ENCODE measurements around the gene IL21R.

Gene IL21R

DNA sequence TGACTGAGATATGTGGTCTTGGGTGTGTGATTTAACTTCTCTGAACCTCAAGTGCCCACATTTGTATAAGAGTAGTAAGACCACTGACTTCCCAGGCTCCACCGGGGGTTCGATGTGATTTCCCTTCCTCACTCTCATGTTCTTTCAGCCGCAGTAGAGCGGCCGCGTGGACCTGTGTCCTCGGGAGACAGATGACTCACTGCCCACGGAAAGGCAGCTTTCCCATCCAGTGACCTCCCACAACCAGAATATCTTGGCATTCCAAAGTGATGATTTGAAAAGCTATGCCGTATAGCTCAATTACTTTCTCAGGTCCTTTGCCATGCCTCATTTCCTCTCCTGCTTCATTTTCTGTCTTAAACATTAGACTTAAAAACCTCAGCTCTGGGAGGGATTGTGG lies 73.6 kb downstream of the IL21R start:
- H3K9me3 ChIP-seq (ENCODE audit: low read length), result no peaks in the 10 kb centered on the region
- peaks cover 72% of the 10 kb centered on the region for H3K36me3 ChIP-seq (ENCODE audit: insufficient read depth, low read length)
- H3K9ac ChIP-seq (ENCODE audit: low read length), result no peak overlapping the region
- H3K27me3 ChIP-seq (ENCODE audit: control insufficient read depth in 1 of 2, insufficient read depth in 2 of 2, low read length in 2 of 2), result no peaks in the 10 kb centered on the region
- H3K27ac ChIP-seq (ENCODE audit: low read depth, low read length), result no peak overlapping the region
- no peak overlapping the region for H3K4me3 ChIP-seq (ENCODE audit: low read depth in 1 of 2, low read length in 2 of 2)
- H3K4me1 ChIP-seq (ENCODE audit: insufficient read depth, low read length), result no peaks in the 10 kb centered on the region

- H3K4me1 ChIP-seq (ENCODE audit: insufficient read depth, low read length), result no peaks in the 10 kb centered on the region
- no peak overlapping the region for H3K9ac ChIP-seq (ENCODE audit: low read length)
- no peaks in the 10 kb centered on the region for H3K9me3 ChIP-seq (ENCODE audit: low read length)
- no peak overlapping the region for H3K27ac ChIP-seq (ENCODE audit: low read depth, low read length)
- no peak overlapping the region for H3K4me3 ChIP-seq (ENCODE audit: low read depth in 1 of 2, low read length in 2 of 2)
- no peaks in the 10 kb centered on the region for H3K27me3 ChIP-seq (ENCODE audit: control insufficient read depth in 1 of 2, insufficient read depth in 2 of 2, low read length in 2 of 2)
- peaks cover 72% of the 10 kb centered on the region for H3K36me3 ChIP-seq (ENCODE audit: insufficient read depth, low read length)
These were observed 74.3 kb downstream of the IL21R start for GRCh38 chr16:27476240-27476639.

DNA sequence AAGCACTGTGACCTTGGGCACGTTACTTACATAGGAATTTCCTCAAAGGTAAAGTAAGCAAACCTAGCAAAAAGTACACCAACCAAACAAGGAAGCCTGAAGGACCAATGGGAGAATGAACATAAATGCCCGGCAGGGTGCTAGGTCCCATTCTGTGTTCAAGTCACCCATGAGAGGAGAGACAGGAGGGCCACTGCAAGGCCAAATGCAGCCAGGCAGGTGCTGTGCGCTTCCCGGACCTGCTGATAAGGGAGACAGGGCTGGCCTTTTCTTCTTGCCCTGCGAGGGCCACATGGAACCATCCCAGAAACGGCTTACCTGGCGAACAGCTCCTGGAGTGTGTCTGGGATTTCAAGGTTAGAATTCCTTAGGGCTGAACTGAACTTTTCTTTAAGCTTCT lies 78.8 kb downstream of the IL21R start:
- H3K36me3 ChIP-seq (ENCODE audit: insufficient read depth, low read length), result peaks cover 85% of the 10 kb centered on the region
- no peaks in the 10 kb centered on the region for H3K9me3 ChIP-seq (ENCODE audit: low read length)
- H3K9ac ChIP-seq (ENCODE audit: low read length), result no peak overlapping the region
- H3K27me3 ChIP-seq (ENCODE audit: control insufficient read depth in 1 of 2, insufficient read depth in 2 of 2, low read length in 2 of 2), result no peaks in the 10 kb centered on the region
- H3K4me1 ChIP-seq (ENCODE audit: insufficient read depth, low read length), result no peaks in the 10 kb centered on the region
- no peak overlapping the region for H3K27ac ChIP-seq (ENCODE audit: low read depth, low read length)
- H3K4me3 ChIP-seq (ENCODE audit: low read depth in 1 of 2, low read length in 2 of 2), result no peak overlapping the region

GRCh38 chr16:27481282-27481934 lies 79.4 kb downstream of the IL21R start:
- H3K9ac ChIP-seq (ENCODE audit: low read length), result no peak overlapping the region
- H3K4me1 ChIP-seq (ENCODE audit: insufficient read depth, low read length), result no peaks in the 10 kb centered on the region
- peaks cover 86% of the 10 kb centered on the region for H3K36me3 ChIP-seq (ENCODE audit: insufficient read depth, low read length)
- no peaks in the 10 kb centered on the region for H3K9me3 ChIP-seq (ENCODE audit: low read length)
- H3K27me3 ChIP-seq (ENCODE audit: control insufficient read depth in 1 of 2, insufficient read depth in 2 of 2, low read length in 2 of 2), result no peaks in the 10 kb centered on the region
- H3K27ac ChIP-seq (ENCODE audit: low read depth, low read length), result no peak overlapping the region
- no peak overlapping the region for H3K4me3 ChIP-seq (ENCODE audit: low read depth in 1 of 2, low read length in 2 of 2)

DNA sequence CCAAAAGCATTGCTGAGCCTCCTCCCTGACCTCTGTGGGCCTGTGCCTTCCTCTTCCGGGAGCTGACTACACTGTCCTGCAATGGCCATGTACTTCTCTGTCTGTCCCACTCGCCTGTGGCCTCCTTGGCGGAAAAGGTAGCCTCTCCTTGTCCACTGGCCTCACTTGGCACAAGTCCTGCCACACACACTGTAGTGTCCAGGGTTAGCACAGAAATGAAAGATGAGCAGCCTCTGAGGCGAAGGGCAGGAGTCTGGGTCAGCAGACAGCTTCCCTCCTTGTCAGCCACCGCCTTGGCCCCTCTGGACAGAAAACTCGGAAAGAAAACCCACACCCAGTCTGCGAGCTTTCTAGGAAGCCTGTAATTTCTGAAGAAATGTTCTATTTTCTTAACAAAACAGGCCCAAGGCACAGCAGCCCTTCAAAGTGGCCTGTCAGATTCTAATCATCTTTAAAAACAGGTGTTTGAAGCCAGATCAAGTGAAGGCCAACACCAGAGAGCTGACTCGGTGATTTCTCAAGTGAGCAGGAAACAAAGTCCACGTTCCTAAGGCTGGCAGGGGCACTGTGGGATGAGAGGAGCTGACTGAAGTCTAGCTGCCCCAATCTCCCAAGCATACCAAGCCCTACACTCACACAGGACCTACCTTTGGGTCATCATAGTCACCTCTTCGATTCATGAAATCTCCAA lies 80.6 kb downstream of the IL21R start:
- Histone ChIP-seq H3K9ac (ENCODE audit: low read length) (no peak overlapping the region), H3K36me3 (ENCODE audit: insufficient read depth, low read length) (peaks cover 86% of the 10 kb centered on the region), H3K4me3 (ENCODE audit: low read depth in 1 of 2, low read length in 2 of 2) (no peak overlapping the region), H3K27me3 (ENCODE audit: control insufficient read depth in 1 of 2, insufficient read depth in 2 of 2, low read length in 2 of 2) (no peaks in the 10 kb centered on the region), H3K9me3 (ENCODE audit: low read length) (no peaks in the 10 kb centered on the region), H3K4me1 (ENCODE audit: insufficient read depth, low read length) (no peaks in the 10 kb centered on the region), H3K27ac (ENCODE audit: low read depth, low read length) (no peak overlapping the region)

GRCh38 chr16:27483088-27483437 lies 81.1 kb downstream of the IL21R start:
- H3K27me3 ChIP-seq (ENCODE audit: control insufficient read depth in 1 of 2, insufficient read depth in 2 of 2, low read length in 2 of 2), result no peaks in the 10 kb centered on the region
- no peaks in the 10 kb centered on the region for H3K4me1 ChIP-seq (ENCODE audit: insufficient read depth, low read length)
- H3K36me3 ChIP-seq (ENCODE audit: insufficient read depth, low read length), result peaks cover 85% of the 10 kb centered on the region
- no peaks in the 10 kb centered on the region for H3K9me3 ChIP-seq (ENCODE audit: low read length)
- no peak overlapping the region for H3K4me3 ChIP-seq (ENCODE audit: low read depth in 1 of 2, low read length in 2 of 2)
- no peak overlapping the region for H3K9ac ChIP-seq (ENCODE audit: low read length)
- H3K27ac ChIP-seq (ENCODE audit: low read depth, low read length), result no peak overlapping the region

- Histone ChIP-seq H3K4me3 (ENCODE audit: low read depth in 1 of 2, low read length in 2 of 2) (no peak overlapping the region), H3K27me3 (ENCODE audit: control insufficient read depth in 1 of 2, insufficient read depth in 2 of 2, low read length in 2 of 2) (no peaks in the 10 kb centered on the region), H3K4me1 (ENCODE audit: insufficient read depth, low read length) (no peaks in the 10 kb centered on the region), H3K9ac (ENCODE audit: low read length) (no peak overlapping the region), H3K9me3 (ENCODE audit: low read length) (no peaks in the 10 kb centered on the region), H3K27ac (ENCODE audit: low read depth, low read length) (no peak overlapping the region), H3K36me3 (ENCODE audit: insufficient read depth, low read length) (peaks cover 85% of the 10 kb centered on the region)
These were observed 81.7 kb downstream of the IL21R start for GRCh38 chr16:27483624-27484023.

DNA sequence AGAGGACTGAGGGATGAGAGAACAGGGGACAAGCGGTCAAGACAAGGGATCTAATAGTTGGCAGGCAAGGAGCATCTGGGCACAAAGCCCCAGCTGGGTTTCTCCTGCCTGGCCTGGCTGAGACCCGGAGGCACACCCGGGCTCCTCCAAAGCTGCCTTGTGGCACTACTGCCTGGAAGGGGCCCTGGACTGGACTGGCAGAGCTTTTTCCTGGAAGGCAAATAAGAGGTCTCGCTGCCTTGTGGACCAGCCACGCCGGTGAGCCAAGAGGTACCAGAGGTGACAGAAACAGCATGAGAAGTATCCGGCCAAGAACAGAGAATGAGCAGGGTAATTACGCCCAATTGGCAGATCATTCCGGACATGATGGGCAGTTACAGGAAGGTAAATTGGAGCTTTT lies 83.2 kb downstream of the IL21R start:
- Histone ChIP-seq H3K9me3 (ENCODE audit: low read length) (no peaks in the 10 kb centered on the region), H3K4me3 (ENCODE audit: low read depth in 1 of 2, low read length in 2 of 2) (no peak overlapping the region), H3K9ac (ENCODE audit: low read length) (no peak overlapping the region), H3K27me3 (ENCODE audit: control insufficient read depth in 1 of 2, insufficient read depth in 2 of 2, low read length in 2 of 2) (no peaks in the 10 kb centered on the region), H3K27ac (ENCODE audit: low read depth, low read length) (no peak overlapping the region), H3K36me3 (ENCODE audit: insufficient read depth, low read length) (peaks cover 97% of the 10 kb centered on the region), H3K4me1 (ENCODE audit: insufficient read depth, low read length) (no peaks in the 10 kb centered on the region)

GRCh38 chr16:27485811-27486210 lies 83.8 kb downstream of the IL21R start:
- Histone ChIP-seq H3K9ac (ENCODE audit: low read length) (no peak overlapping the region), H3K9me3 (ENCODE audit: low read length) (no peaks in the 10 kb centered on the region), H3K27me3 (ENCODE audit: control insufficient read depth in 1 of 2, insufficient read depth in 2 of 2, low read length in 2 of 2) (no peaks in the 10 kb centered on the region), H3K4me1 (ENCODE audit: insufficient read depth, low read length) (no peaks in the 10 kb centered on the region), H3K4me3 (ENCODE audit: low read depth in 1 of 2, low read length in 2 of 2) (no peak overlapping the region), H3K27ac (ENCODE audit: low read depth, low read length) (no peak overlapping the region), H3K36me3 (ENCODE audit: insufficient read depth, low read length) (peaks cover 94% of the 10 kb centered on the region)

DNA sequence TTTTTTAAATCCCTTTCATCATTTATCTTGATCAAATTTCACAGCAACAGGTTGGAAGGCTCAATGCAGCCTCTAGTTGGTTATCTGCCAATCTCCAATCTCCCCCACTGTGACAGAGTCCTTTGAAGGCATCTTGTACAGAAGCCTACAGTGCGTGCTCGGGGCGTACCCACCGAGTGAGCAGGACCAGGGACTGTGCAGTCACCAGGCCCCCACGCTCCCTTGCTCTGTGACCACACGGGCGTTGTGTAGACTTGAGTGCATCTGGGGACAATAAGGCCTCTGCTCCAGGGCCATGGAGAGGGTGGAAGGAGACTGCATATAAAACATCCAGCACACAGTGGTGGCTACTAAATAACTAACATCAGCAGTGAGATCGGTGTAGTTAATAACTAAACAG lies 84.4 kb downstream of the IL21R start:
- no peak overlapping the region for H3K4me3 ChIP-seq (ENCODE audit: low read depth in 1 of 2, low read length in 2 of 2)
- no peaks in the 10 kb centered on the region for H3K9me3 ChIP-seq (ENCODE audit: low read length)
- H3K36me3 ChIP-seq (ENCODE audit: insufficient read depth, low read length), result peaks cover 94% of the 10 kb centered on the region
- no peaks in the 10 kb centered on the region for H3K4me1 ChIP-seq (ENCODE audit: insufficient read depth, low read length)
- H3K27me3 ChIP-seq (ENCODE audit: control insufficient read depth in 1 of 2, insufficient read depth in 2 of 2, low read length in 2 of 2), result no peaks in the 10 kb centered on the region
- no peak overlapping the region for H3K9ac ChIP-seq (ENCODE audit: low read length)
- H3K27ac ChIP-seq (ENCODE audit: low read depth, low read length), result no peak overlapping the region

- no peak overlapping the region for H3K9ac ChIP-seq (ENCODE audit: low read length)
- no peaks in the 10 kb centered on the region for H3K4me1 ChIP-seq (ENCODE audit: insufficient read depth, low read length)
- no peaks in the 10 kb centered on the region for H3K27me3 ChIP-seq (ENCODE audit: control insufficient read depth in 1 of 2, insufficient read depth in 2 of 2, low read length in 2 of 2)
- no peak overlapping the region for H3K27ac ChIP-seq (ENCODE audit: low read depth, low read length)
- H3K4me3 ChIP-seq (ENCODE audit: low read depth in 1 of 2, low read length in 2 of 2), result no peak overlapping the region
- H3K9me3 ChIP-seq (ENCODE audit: low read length), result no peaks in the 10 kb centered on the region
- peaks cover 94% of the 10 kb centered on the region for H3K36me3 ChIP-seq (ENCODE audit: insufficient read depth, low read length)
These were observed 84.8 kb downstream of the IL21R start for GRCh38 chr16:27486760-27487159.

- Histone ChIP-seq H3K36me3 (ENCODE audit: insufficient read depth, low read length) (peaks cover 78% of the 10 kb centered on the region), H3K27ac (ENCODE audit: low read depth, low read length) (no peak overlapping the region), H3K4me1 (ENCODE audit: insufficient read depth, low read length) (no peaks in the 10 kb centered on the region), H3K9me3 (ENCODE audit: low read length) (no peaks in the 10 kb centered on the region), H3K4me3 (ENCODE audit: low read depth in 1 of 2, low read length in 2 of 2) (no peak overlapping the region), H3K9ac (ENCODE audit: low read length) (no peak overlapping the region), H3K27me3 (ENCODE audit: control insufficient read depth in 1 of 2, insufficient read depth in 2 of 2, low read length in 2 of 2) (no peaks in the 10 kb centered on the region)
These were observed 87.4 kb downstream of the IL21R start for GRCh38 chr16:27489421-27489820.

Measured in muscle layer of colon (tissue), 2 donors.